ENCODE data around the gene LRIG3. TPM values are rescaled to one million over a fixed set of nuclear protein-coding genes. Genes with fewer than 3 reads are reported as not detected.

The LRIG3 gene
- total RNA-seq, 1 donor from 2014 or later = 34.7 TPM

- no peak for DNase-seq (ENCODE audit: extremely low read depth, low read depth, low spot score)
Measured at GRCh38 chr12:58931518-58931917, 11.2 kb upstream of the LRIG3 start.

GRCh38 chr12:58930770-58931324, 10.5 kb upstream of the LRIG3 start:
- no peak for DNase-seq (ENCODE audit: extremely low read depth, low read depth, low spot score)

GRCh38 chr12:58927120-58927519, 6.8 kb upstream of the LRIG3 start:
- DNase-seq (ENCODE audit: extremely low read depth, low read depth, low spot score) = no peak

DNA sequence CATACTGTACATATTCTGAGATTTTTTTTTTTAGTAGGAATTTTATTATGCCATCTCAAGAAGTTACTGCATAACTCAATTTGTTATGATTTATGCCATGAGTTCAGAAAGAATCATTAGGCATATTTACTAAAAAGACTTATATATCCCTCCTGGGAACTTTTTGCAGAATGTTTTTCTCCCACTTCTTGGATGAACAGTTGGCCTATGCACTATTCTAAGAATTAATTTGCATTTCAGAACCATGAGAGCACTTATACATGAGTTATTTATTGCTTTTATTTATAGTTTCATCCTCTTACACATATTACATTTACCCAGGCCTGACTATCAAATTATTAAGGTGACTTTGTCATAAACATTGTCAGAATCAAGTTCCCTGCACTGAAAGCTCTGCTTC, 6.3 kb upstream of the LRIG3 start:
- no peak for DNase-seq (ENCODE audit: extremely low read depth, low read depth, low spot score)

DNA sequence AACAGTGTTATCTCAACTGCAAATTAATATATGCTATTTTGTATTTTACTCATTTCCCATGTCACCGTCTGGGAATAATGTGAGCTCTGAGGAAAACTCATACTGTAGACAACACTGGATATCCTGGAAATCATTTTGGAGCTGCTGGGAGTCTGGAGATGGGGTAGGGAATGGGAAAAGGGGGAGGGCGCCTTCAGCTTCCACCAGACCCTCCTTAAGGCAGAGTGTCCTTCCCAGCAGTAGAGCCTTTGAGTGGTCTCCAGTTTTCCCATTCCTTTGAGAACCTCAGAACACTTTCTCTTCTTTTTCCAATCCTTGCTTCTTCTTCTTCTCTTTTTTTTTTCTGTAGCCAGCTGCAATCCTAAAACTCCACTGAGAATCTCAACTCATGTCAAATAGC, 5.4 kb upstream of the LRIG3 start:
- no peak for DNase-seq (ENCODE audit: extremely low read depth, low read depth, low spot score)

- no peak for DNase-seq (ENCODE audit: extremely low read depth, low read depth, low spot score)
Measured at GRCh38 chr12:58925111-58925611, 4.9 kb upstream of the LRIG3 start.

- DNase-seq (ENCODE audit: extremely low read depth, low read depth, low spot score) = no peak
Measured at GRCh38 chr12:58924652-58925051, 4.3 kb upstream of the LRIG3 start.

GRCh38 chr12:58923781-58924180, 3.5 kb upstream of the LRIG3 start:
- DNase-seq (ENCODE audit: extremely low read depth, low read depth, low spot score) = no peak

- no peak for DNase-seq (ENCODE audit: extremely low read depth, low read depth, low spot score)
Measured at GRCh38 chr12:58922849-58923248, 2.5 kb upstream of the LRIG3 start.

DNA sequence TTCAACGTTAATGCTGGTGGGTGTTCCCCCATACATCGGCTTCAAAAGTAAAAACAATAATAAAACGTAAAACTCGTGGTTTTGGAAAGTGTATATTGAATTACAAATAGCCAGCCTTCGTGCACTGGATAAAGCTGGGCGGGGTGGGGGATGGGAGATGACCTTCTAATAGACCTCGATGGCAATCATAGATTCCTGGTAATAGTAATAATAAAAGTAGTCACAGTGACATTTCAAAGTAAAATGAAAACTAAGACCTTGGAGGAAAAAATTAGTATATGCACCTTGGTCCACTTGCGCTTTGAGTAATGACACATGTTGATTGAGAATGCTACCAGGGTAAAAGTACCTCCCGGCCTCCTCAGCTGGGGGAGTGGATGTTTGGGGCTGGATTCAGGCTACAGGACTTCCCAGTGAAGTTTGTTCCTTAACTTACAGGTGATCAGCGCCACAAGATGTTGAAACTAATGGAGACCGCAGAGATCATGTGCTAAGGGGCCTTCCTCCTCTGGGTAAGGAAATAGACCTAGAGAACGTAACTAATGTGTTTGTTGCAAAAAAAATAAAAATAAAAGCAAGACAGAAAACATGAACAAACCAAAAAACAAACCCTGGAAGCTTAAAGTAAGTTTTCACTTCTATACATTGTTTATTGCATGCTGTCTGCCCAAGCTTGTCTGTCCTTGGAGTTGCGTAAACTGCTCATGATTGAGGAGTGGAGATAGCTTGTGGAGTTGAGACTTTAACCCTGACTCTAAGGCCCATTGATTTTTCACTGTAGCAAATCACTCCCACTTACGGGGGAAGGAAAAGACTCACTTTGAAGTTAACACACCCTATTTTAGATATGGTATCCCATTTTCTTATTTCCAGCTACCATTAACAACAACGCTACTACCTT, 907 bp upstream of the LRIG3 start:
- DNase-seq (ENCODE audit: extremely low read depth, low read depth, low spot score) = no peak

DNA sequence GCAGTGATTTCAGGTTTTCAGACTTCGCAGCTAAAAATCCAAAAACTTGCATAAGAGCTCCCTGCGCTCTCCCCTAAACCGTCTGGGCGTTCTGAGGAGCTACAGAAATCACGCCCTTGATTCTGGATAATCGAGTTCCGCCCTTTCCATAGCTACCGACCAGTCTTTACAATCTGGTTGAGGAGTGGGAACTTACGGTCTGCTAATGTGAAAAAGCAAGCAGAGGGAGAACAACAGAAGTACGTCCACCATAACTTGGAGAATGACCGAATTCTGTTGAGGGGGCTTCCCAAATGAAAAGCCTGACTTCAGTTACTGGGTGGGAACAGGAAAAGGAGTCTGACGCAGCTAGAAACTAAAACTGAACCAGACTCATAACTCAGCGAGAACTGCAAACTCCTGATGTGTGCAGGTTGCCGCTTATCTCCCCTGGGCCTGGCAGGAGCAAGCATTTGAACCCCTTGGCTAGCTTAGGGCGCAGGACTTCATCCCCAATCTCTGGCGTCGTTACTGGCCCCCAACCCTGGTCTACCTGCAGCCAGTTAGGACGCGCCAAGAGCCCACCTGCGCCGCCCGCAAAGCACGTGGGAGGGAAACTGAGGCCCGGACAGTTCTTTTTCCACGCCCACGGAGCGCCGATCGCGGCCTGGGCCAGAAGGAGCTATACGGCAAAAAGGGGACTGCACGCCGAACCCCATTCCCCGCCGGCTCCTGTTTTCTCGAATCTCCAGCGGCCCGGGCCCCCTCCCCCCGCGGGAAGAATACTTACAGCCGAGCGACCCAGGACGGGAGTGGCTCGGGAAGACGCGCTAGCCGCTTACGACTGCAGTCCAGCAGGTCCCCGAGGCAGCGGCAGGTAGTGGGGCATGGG, 838 bp downstream of the LRIG3 start:
- no peak for DNase-seq (ENCODE audit: extremely low read depth, low read depth, low spot score)

- no peak for DNase-seq (ENCODE audit: extremely low read depth, low read depth, low spot score)
Measured at GRCh38 chr12:58918469-58918844, 1.8 kb downstream of the LRIG3 start.

- DNase-seq (ENCODE audit: extremely low read depth, low read depth, low spot score) = no peak
Measured at GRCh38 chr12:58917699-58918468, 2.4 kb downstream of the LRIG3 start.

- DNase-seq (ENCODE audit: extremely low read depth, low read depth, low spot score) = no peak
Measured at GRCh38 chr12:58916921-58917511, 3.3 kb downstream of the LRIG3 start.

DNA sequence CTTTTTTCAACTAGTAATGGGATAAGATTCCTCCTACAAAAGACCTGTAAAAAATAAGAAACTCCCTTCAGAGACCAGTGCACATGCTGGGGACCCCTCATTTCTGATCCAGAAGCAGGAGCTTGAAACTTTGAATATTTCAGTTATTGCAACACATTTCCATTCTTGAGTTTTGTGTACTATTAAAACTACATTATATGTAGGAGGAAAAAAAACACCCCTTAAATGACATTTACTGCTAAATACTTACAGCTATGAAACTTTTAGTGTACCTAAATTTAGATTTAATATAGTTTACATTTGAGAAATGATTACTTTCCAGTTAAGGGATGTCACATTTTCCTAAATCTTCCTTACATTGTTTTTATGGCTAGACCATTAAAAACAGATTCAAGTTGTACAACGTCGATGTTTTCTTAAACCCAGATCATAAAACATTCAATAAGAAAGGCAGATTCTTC, 4.1 kb downstream of the LRIG3 start:
- DNase-seq (ENCODE audit: extremely low read depth, low read depth, low spot score) = no peak

GRCh38 chr12:58915634-58916033, 4.7 kb downstream of the LRIG3 start:
- no peak for DNase-seq (ENCODE audit: extremely low read depth, low read depth, low spot score)

DNA sequence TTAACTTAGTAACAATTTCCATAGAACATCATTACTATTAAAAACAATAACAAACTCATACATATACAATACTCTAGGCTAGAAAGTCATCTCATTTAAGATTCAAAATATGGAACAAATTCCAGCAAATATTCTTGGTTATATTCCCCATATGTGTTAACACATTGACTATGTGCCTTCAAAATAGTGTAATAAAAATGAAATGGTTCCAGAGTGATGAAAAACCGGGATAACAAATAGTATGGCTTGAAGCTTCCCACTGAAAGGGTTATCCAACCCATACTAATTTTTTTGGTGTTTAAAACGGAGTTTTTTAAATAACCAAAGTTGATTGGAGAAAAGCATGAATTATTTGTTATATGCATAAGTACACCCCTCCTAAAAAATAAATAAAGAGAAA, 5.3 kb downstream of the LRIG3 start:
- no peak for DNase-seq (ENCODE audit: extremely low read depth, low read depth, low spot score)

DNA sequence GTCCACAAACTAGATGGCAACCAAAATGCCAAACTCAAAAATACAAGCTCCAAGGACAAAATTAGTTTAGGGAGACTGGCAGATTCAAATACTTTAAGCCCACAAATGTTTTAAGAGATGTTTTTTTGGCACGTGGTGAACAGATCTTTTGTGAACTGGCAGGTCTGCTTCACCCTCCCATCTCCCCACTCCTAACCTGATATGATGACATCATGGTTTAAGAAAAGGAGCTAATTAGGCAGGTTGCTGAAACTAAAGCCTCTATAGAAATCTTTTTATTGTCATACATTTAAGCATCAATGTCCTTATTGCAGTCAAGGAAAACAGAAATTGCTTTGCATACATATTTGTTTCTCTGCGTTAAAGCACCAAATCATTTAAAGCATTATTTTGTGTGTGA, 5.8 kb downstream of the LRIG3 start:
- no peak for DNase-seq (ENCODE audit: extremely low read depth, low read depth, low spot score)

- DNase-seq (ENCODE audit: extremely low read depth, low read depth, low spot score) = no peak
Measured at GRCh38 chr12:58907391-58907790, 12.9 kb downstream of the LRIG3 start.

DNA sequence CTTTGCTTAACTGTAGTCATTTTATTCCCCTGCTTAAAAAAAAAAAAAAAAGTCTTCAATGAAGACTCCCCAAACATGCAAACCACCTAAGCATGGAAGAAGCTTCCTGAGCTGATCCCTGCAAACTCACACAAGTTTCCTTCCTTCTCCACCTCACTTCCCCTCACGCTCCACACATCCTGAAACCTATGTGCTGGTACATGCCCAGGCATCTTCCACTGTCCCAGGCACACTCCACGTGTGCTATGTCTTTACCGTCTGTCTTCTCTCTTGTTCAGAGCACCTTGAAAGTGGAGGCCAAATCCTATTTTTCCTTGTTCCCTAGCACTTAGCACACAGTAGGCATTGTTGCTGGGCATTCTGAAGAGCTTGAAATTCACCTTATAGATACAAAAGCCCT, 13.4 kb downstream of the LRIG3 start:
- DNase-seq (ENCODE audit: extremely low read depth, low read depth, low spot score) = no peak

Measured in glomerular endothelial cell (primary cell).